Right lobe of liver (tissue), 4 donors: ENCODE data around the gene GPRC5C.

Experiments
- POLR2A ChIP-seq: fragments of 450-650 bp; IDR thresholded peaks from one replicate; pipeline ENCODE4 v1.6.1; 2017; ENCODE audit warnings: antibody characterized with exemption, mild to moderate bottlenecking
- TF ChIP-seq, protein P1 (sequence below), 4 donors: fragments of 200-600 bp in 3 of 4; fragments of 450-650 bp in 1 of 4; IDR thresholded peaks; one replicate each; pipeline versions ENCODE4 v1.5.1 to v1.8.0; 2016 to 2022; ENCODE audit warnings: antibody characterized with exemption in 4 of 4, mild to moderate bottlenecking in 2 of 4
- donor health status: DM: no; HTN: no; CAD: no.
- donor health status: DM: no; HTN: no; CAD: no.
- donor health status: DM: no; HTN: yes; CAD: no.

DNA sequence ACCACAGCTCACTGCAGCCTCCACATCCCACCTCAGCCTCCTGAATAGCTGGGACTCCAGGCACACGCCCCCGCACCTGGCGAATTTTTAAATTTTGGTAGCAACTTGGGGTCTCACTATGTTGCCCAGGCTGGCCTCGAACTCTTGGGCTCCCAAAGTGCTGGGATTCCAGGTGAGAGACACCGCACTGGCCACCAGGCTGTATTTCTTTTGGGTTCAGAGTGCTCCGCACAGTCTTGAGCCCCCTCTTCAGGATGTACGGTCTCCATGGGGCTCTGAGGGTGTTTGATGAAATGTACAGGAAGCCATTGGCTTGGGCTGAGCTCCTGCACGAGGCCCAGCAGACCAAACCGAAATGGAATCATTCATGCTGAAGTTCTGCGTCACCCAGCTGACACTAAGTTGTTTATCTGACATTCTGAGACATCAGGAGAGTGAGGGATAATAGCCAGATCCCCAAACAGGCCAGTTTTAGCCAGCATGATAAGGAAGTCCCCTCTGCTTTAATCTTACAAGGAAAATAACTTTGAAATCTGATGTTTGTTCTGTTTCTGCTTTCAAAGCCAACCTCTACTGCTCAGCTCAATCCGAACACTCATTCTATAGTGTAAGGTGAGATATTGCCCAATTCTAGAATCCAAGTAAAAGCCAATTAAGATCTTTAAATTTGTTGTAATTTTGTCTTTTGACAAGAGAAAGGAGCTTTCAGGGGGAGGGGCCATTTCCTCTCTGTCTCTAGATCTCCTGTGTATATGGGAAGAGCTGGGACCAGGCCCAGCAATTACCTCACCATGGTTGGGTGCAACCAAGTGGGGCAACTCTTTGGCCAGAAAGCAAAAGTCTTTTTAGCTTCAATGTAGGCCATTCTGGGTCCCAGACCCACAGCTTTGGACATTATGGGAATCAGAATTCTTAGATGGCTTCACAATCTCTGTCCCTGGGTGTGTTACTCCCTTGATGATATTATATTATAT lies 40.9 kb upstream of the GPRC5C start:
- TF ChIP-seq, protein P1, sequence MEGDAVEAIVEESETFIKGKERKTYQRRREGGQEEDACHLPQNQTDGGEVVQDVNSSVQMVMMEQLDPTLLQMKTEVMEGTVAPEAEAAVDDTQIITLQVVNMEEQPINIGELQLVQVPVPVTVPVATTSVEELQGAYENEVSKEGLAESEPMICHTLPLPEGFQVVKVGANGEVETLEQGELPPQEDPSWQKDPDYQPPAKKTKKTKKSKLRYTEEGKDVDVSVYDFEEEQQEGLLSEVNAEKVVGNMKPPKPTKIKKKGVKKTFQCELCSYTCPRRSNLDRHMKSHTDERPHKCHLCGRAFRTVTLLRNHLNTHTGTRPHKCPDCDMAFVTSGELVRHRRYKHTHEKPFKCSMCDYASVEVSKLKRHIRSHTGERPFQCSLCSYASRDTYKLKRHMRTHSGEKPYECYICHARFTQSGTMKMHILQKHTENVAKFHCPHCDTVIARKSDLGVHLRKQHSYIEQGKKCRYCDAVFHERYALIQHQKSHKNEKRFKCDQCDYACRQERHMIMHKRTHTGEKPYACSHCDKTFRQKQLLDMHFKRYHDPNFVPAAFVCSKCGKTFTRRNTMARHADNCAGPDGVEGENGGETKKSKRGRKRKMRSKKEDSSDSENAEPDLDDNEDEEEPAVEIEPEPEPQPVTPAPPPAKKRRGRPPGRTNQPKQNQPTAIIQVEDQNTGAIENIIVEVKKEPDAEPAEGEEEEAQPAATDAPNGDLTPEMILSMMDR (IDR thresholded peaks at IDR 0.05) = no peak
- TF ChIP-seq POLR2A = no peak
